Measurements from ENCODE around the gene KIF17.

Gene KIF17

DNA sequence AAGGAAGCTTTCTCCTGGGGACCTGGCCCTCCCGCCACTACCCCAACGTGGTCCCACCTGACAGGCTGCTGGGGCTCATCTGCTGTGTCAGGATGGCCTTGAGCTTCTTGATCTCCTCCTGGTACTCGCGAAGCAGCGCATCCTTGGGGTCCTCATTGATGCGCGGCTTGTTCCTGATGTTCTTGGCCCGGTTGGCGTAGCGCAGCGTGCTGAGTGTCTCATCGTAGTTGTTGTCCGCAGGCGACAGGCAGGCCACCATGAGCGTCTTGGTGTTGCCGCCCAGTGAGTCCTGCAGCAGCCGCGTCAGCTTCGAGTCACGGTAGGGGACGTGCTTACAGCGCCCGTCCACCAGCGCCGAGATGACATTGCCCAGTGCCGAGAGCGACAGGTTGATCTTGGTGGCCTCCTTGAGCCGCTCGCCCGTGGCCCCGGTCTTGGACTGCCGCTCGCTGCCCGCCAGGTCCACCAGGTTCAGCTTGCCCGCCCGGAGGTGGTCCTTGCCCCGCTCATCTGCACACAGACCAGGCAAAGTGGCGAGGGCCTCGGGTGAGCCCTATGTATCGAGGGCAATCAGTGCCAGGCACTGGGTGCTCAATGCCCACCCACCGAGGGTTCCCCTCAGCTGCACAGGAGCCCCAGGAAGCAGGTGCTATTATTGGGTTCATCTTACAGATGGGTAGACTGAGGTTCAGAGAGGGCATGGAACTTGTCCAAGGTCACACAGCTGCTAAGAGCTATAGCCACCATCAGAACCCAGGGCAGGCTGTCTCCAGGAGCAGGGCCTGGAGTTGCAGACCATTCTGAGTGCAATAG, 13.2 kb downstream of the KIF17 start:
- H3K4me1 ChIP-seq (ENCODE audit: control insufficient read depth, low read length) = no peaks in the 10 kb centered on the region
- no peaks in the 10 kb centered on the region for H3K79me2 ChIP-seq (ENCODE audit: control insufficient read depth, low read length)
- no peak for TF ChIP-seq EZH2phosphoT487 (IDR thresholded peaks at IDR 0.05; ENCODE audit: borderline replicate concordance, low read length)
- TF ChIP-seq, protein P1, sequence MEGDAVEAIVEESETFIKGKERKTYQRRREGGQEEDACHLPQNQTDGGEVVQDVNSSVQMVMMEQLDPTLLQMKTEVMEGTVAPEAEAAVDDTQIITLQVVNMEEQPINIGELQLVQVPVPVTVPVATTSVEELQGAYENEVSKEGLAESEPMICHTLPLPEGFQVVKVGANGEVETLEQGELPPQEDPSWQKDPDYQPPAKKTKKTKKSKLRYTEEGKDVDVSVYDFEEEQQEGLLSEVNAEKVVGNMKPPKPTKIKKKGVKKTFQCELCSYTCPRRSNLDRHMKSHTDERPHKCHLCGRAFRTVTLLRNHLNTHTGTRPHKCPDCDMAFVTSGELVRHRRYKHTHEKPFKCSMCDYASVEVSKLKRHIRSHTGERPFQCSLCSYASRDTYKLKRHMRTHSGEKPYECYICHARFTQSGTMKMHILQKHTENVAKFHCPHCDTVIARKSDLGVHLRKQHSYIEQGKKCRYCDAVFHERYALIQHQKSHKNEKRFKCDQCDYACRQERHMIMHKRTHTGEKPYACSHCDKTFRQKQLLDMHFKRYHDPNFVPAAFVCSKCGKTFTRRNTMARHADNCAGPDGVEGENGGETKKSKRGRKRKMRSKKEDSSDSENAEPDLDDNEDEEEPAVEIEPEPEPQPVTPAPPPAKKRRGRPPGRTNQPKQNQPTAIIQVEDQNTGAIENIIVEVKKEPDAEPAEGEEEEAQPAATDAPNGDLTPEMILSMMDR (IDR thresholded peaks at IDR 0.05; ENCODE audit: low read depth, low read length, poor library complexity, severe bottlenecking) = no peak
- no peak overlapping the region for H3K4me3 ChIP-seq (ENCODE audit: low read length)
- H3K36me3 ChIP-seq (ENCODE audit: control insufficient read depth, low read length) = no peaks in the 10 kb centered on the region
- H3K27me3 ChIP-seq (ENCODE audit: control insufficient read depth, low read length) = no peaks in the 10 kb centered on the region
- no peak overlapping the region for H3K27ac ChIP-seq (ENCODE audit: low read depth, low read length)
- no peaks in the 10 kb centered on the region for H3F3A ChIP-seq (ENCODE audit: control insufficient read depth, insufficient read depth)
- H3K9me2 ChIP-seq (replicated peaks; ENCODE audit: control insufficient read depth, low read length) = no peaks in the 10 kb centered on the region
- H3K4me2 ChIP-seq (ENCODE audit: low read length) = no peak overlapping the region
- H3K9me3 ChIP-seq (ENCODE audit: control insufficient read depth, insufficient read depth, low read length) = no peaks in the 10 kb centered on the region
- H4K20me1 ChIP-seq (ENCODE audit: control insufficient read depth, insufficient read depth, low read depth, low read length) = no peaks in the 10 kb centered on the region

DNA sequence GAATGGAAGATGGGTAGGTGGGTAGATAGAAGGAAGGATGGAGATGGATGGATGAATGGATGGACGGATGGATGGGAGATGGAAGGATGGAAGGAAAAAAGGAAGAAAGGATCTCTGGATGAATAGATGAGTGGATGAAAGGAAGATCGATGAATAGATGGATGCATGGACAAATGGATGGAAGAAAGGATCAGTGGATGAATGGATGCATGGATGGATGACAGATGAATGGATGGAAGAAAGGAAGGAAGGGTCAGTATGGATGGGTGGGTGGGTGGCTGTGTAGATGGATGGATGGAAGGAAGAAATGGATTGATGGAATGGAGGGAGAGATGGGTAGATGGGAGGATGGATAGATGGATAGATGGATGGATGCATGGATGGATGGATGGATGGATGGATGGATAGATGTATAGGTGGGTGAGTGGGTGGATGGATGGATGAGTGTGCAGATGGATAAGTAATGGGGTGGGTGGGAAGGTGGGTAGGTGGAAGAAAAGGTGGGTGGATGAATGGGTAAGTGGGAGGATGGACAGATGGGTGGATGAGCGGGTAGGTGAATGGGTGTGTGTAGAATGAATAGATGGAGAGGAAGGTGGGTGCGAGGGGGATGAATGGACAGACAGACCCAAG, 14.6 kb downstream of the KIF17 start:
- Histone ChIP-seq H3K36me3 (ENCODE audit: control insufficient read depth, low read length) (no peaks in the 10 kb centered on the region), H3K4me2 (ENCODE audit: low read length) (no peak overlapping the region), H4K20me1 (ENCODE audit: control insufficient read depth, insufficient read depth, low read depth, low read length) (no peaks in the 10 kb centered on the region), H3K9me3 (ENCODE audit: control insufficient read depth, insufficient read depth, low read length) (no peaks in the 10 kb centered on the region), H3K79me2 (ENCODE audit: control insufficient read depth, low read length) (no peaks in the 10 kb centered on the region), H3K27ac (ENCODE audit: low read depth, low read length) (no peak overlapping the region), H3F3A (ENCODE audit: control insufficient read depth, insufficient read depth) (no peaks in the 10 kb centered on the region), H3K27me3 (ENCODE audit: control insufficient read depth, low read length) (no peaks in the 10 kb centered on the region), H3K4me1 (ENCODE audit: control insufficient read depth, low read length) (no peaks in the 10 kb centered on the region), H3K4me3 (ENCODE audit: low read length) (no peak overlapping the region), H3K9me2 (replicated peaks; ENCODE audit: control insufficient read depth, low read length) (no peaks in the 10 kb centered on the region)
- TF ChIP-seq, protein P1 (IDR thresholded peaks at IDR 0.05; ENCODE audit: low read depth, low read length, poor library complexity, severe bottlenecking) = no peak
- TF ChIP-seq EZH2phosphoT487 (IDR thresholded peaks at IDR 0.05; ENCODE audit: borderline replicate concordance, low read length) = no peak

DNA sequence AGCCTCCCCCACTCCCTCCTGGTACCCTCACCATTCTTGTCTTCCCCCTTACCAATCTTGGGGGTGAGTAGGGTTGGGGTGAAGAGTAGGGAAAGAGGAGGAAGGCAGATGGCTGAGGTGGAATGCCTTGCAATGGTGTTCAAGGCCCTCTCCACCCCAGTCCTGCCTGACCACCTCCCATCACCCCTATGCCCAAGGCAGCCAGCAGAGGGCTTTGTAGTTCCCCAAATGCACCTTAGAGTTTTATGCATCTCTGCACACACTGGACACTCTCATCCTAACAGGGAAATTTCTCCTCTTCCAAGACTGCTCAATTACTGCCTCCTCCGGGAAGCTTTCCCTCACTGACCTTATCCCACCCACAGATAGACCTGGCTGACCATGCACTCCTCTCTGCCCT, 15.4 kb downstream of the KIF17 start:
- Histone ChIP-seq H4K20me1 (ENCODE audit: control insufficient read depth, insufficient read depth, low read depth, low read length) (no peaks in the 10 kb centered on the region), H3K79me2 (ENCODE audit: control insufficient read depth, low read length) (no peaks in the 10 kb centered on the region), H3K9me2 (replicated peaks; ENCODE audit: control insufficient read depth, low read length) (no peaks in the 10 kb centered on the region), H3K27ac (ENCODE audit: low read depth, low read length) (no peak overlapping the region), H3K4me1 (ENCODE audit: control insufficient read depth, low read length) (no peaks in the 10 kb centered on the region), H3K4me3 (ENCODE audit: low read length) (no peak overlapping the region), H3K27me3 (ENCODE audit: control insufficient read depth, low read length) (no peaks in the 10 kb centered on the region), H3K4me2 (ENCODE audit: low read length) (no peak overlapping the region), H3F3A (ENCODE audit: control insufficient read depth, insufficient read depth) (no peaks in the 10 kb centered on the region), H3K36me3 (ENCODE audit: control insufficient read depth, low read length) (no peaks in the 10 kb centered on the region), H3K9me3 (ENCODE audit: control insufficient read depth, insufficient read depth, low read length) (no peaks in the 10 kb centered on the region)
- no peak for TF ChIP-seq EZH2phosphoT487 (IDR thresholded peaks at IDR 0.05; ENCODE audit: borderline replicate concordance, low read length)
- TF ChIP-seq, protein P1 (IDR thresholded peaks at IDR 0.05; ENCODE audit: low read depth, low read length, poor library complexity, severe bottlenecking) = peak; percentile 28

All from DOHH2 (cell line).